Gastroesophageal sphincter (tissue), 3 donors: Measurements from ENCODE around the gene RFX4.

Source experiments
- CTCF ChIP-seq, 4 experiments: fragments of 200-600 bp in 2 of 4; fragments of 450-650 bp in 2 of 4; sonication (generic) in 1 of 4; IDR thresholded peaks; one replicate each; pipeline ENCODE4 v1.5.1; 2017 to 2019; ENCODE audit warnings: antibody characterized with exemption in 4 of 4, mild to moderate bottlenecking in 2 of 4, moderate library complexity in 2 of 4
- EP300 ChIP-seq: sonication (generic); formaldehyde crosslinking; IDR thresholded peaks from one replicate; pipeline ENCODE4 v1.6.1; 2017; ENCODE audit warnings: antibody characterized with exemption, mild to moderate bottlenecking
- POLR2A ChIP-seq, 2 donors: fragments of 450-650 bp; IDR thresholded peaks; one replicate each; pipeline ENCODE4 v1.6.1; 2017; ENCODE audit warnings: antibody characterized with exemption in 2 of 2, mild to moderate bottlenecking in 2 of 2, moderate library complexity in 1 of 2
- POLR2AphosphoS5 ChIP-seq: sonication (generic); formaldehyde crosslinking; IDR thresholded peaks from one replicate; pipeline ENCODE4 v1.6.1; 2017; ENCODE audit warnings: antibody characterized with exemption

- TF ChIP-seq POLR2A (IDR thresholded peaks at IDR 0.05) = no peak
- no peak for TF ChIP-seq CTCF (IDR thresholded peaks at IDR 0.05)
- TF ChIP-seq EP300 = no peak
- TF ChIP-seq POLR2AphosphoS5 = no peak
These were observed 157.2 kb downstream of the RFX4 start for GRCh38 chr12:106739815-106740530.
